Activated CD8-positive, alpha-beta memory T cell treated with anti-CD3 and anti-CD28 coated beads for 36 hours (primary cell): ENCODE data around the gene CSK. TPM values are rescaled to one million over a fixed set of nuclear protein-coding genes. Genes with fewer than 3 reads are reported as not detected.

Experiments
- CTCF ChIA-PET: fragments of 350-600 bp; sonication (Branson Sonifier 250); formaldehyde crosslinking; loops from one replicate; lab custom pipeline; 2021; ENCODE audit warnings: antibody characterized with exemption; lab: Charles Lee
- POLR2A ChIA-PET: fragments of 350-600 bp; sonication (Branson Sonifier 250); formaldehyde crosslinking; loops from one replicate; lab custom pipeline; 2021; ENCODE audit warnings: antibody characterized with exemption; lab: Charles Lee
- total RNA-seq, 2 experiments: library from RNA; stranded (reverse); gene quantifications; one replicate each; pipeline ENCODE4 v1.2.3, GENCODE V29; 2021

Gene CSK
- total RNA-seq, 2 experiments from 2014 or later = 289 to 301 TPM

GRCh38 chr15:74782259-74783071 lies 585 bp downstream of the CSK start:
- ChIA-PET CTCF (interaction anchor here (1.0 to 32.0 kb wide), 4 partner anchors 2 to 400 kb away, joined by 3 to 914 read pairs (median 460); partner anchors contain the start of gene CSK), POLR2A (interaction anchor here (1.1 to 5.2 kb wide), 2 partner anchors 11 kb away, joined by 3 to 33 read pairs; no protein-coding TSS in a partner anchor)

- POLR2A ChIA-PET = interaction anchor here (1.1 to 5.2 kb wide), 2 partner anchors 10 to 12 kb away, joined by 3 to 33 read pairs; no protein-coding TSS in a partner anchor
- CTCF ChIA-PET = interaction anchor here (1.1 to 32.0 kb wide), 5 partner anchors 3 to 401 kb away, joined by 5 to 914 read pairs (median 9); partner anchors contain the start of gene CSK
Observed at GRCh38 chr15:74783072-74783807, 1.4 kb downstream of the CSK start.

GRCh38 chr15:74783808-74784175 lies 1.9 kb downstream of the CSK start:
- POLR2A ChIA-PET = interaction anchor here (0.6 to 5.2 kb wide), 4 partner anchors 9 to 323 kb away, joined by 3 to 33 read pairs (median 3); partner anchors contain the start of gene UBL7
- CTCF ChIA-PET = interaction anchor here (1.1 to 32.0 kb wide), 6 partner anchors 3 to 401 kb away, joined by 3 to 914 read pairs (median 7); partner anchors contain the start of gene CSK

- ChIA-PET CTCF (interaction anchor here (1.1 to 32.0 kb wide), 5 partner anchors 4 to 399 kb away, joined by 3 to 914 read pairs (median 9); partner anchors contain the start of gene CSK), POLR2A (interaction anchor here (0.6 to 5.2 kb wide), 3 partner anchors 8 to 324 kb away, joined by 3 to 33 read pairs (median 3); partner anchors contain the start of gene UBL7)
Observed at GRCh38 chr15:74784426-74785193, 2.7 kb downstream of the CSK start.

GRCh38 chr15:74785194-74786032 lies 3.5 kb downstream of the CSK start:
- ChIA-PET CTCF (interaction anchor here (1.0 to 32.0 kb wide), 4 partner anchors 5 to 400 kb away, joined by 3 to 914 read pairs (median 458); partner anchors contain the start of gene CSK), POLR2A (interaction anchor here (1.1 to 5.2 kb wide), 4 partner anchors 8 to 84 kb away, joined by 3 to 33 read pairs (median 18); no protein-coding TSS in a partner anchor)

- ChIA-PET CTCF (interaction anchor here (1.0 to 32.0 kb wide), 4 partner anchors 5 to 151 kb away, joined by 3 to 914 read pairs (median 459); partner anchors contain the start of gene CSK), POLR2A (interaction anchor here (1.1 to 3.3 kb wide), 3 partner anchors 8 to 11 kb away, joined by 3 to 32 read pairs (median 13); no protein-coding TSS in a partner anchor)
Observed at GRCh38 chr15:74786081-74786480, 4.2 kb downstream of the CSK start.

- POLR2A ChIA-PET = interaction anchor here (1.0 to 3.3 kb wide), 7 partner anchors 7 to 29 kb away, joined by 3 to 32 read pairs (median 6); no protein-coding TSS in a partner anchor
- CTCF ChIA-PET = interaction anchor here (0.7 to 32.0 kb wide), 13 partner anchors 6 to 151 kb away, joined by 3 to 914 read pairs (median 4); partner anchors contain the start of genes CSK and ULK3
Observed at GRCh38 chr15:74786551-74787165, 4.8 kb downstream of the CSK start.

- CTCF ChIA-PET = interaction anchor here (0.7 to 32.0 kb wide), 15 partner anchors 5 to 152 kb away, joined by 3 to 914 read pairs (median 4); partner anchors contain the start of genes CSK and ULK3
- POLR2A ChIA-PET = interaction anchor here (1.0 to 3.3 kb wide), 7 partner anchors 8 to 28 kb away, joined by 3 to 32 read pairs (median 6); no protein-coding TSS in a partner anchor
Observed at GRCh38 chr15:74787251-74788041, 5.6 kb downstream of the CSK start.

- ChIA-PET CTCF (interaction anchor here (1.3 to 32.0 kb wide), 11 partner anchors 5 to 152 kb away, joined by 3 to 914 read pairs (median 4); partner anchors contain the start of genes CSK and ULK3), POLR2A (interaction anchor here (1.0 to 3.3 kb wide), 7 partner anchors 8 to 27 kb away, joined by 3 to 32 read pairs (median 6); no protein-coding TSS in a partner anchor)
Observed at GRCh38 chr15:74788042-74788682, 6.3 kb downstream of the CSK start.

GRCh38 chr15:74788683-74789151 lies 6.8 kb downstream of the CSK start:
- ChIA-PET POLR2A (interaction anchor here (1.4 to 3.3 kb wide), 5 partner anchors 9 to 18 kb away, joined by 6 to 32 read pairs (median 6); no protein-coding TSS in a partner anchor), CTCF (interaction anchor here (1.3 to 32.0 kb wide), 6 partner anchors 4 to 113 kb away, joined by 4 to 914 read pairs (median 7); partner anchors contain the start of genes CSK and ULK3)

GRCh38 chr15:74789171-74789631 lies 7.3 kb downstream of the CSK start:
- ChIA-PET CTCF (interaction anchor here (1.7 to 32.0 kb wide), 4 partner anchors 3 to 56 kb away, joined by 4 to 914 read pairs (median 461); partner anchors contain the start of genes CSK and ULK3), POLR2A (interaction anchor here (3.3 kb wide), 1 partner anchor 12 kb away, joined by 32 read pairs; no protein-coding TSS in a partner anchor)

- ChIA-PET POLR2A (interaction anchor here (0.8 kb wide), 1 partner anchor 17 kb away, joined by 3 read pairs; no protein-coding TSS in a partner anchor), CTCF (interaction anchor here (1.7 to 32.0 kb wide), 3 partner anchors 3 to 55 kb away, joined by 4 to 914 read pairs (median 914); partner anchors contain the start of gene CSK)
Observed at GRCh38 chr15:74789741-74790079, 7.8 kb downstream of the CSK start.

- POLR2A ChIA-PET = interaction anchor here (0.8 to 1.0 kb wide), 2 partner anchors 10 to 18 kb away, joined by 3 read pairs; no protein-coding TSS in a partner anchor
- CTCF ChIA-PET = interaction anchor here (0.5 to 32.0 kb wide), 4 partner anchors 2 to 412 kb away, joined by 3 to 914 read pairs (median 459); partner anchors contain the start of gene CSK
Observed at GRCh38 chr15:74790080-74790916, 8.4 kb downstream of the CSK start.
